PFSK-1 (cell line): Measurements from ENCODE around the gene MEI1.

ENCODE experiments used
- POLR2AphosphoS5 ChIP-seq: IDR thresholded peaks from 2 replicates; pipeline ENCODE4 v1.6.1; 2012; ENCODE audit warnings: low read depth, mild to moderate bottlenecking, control low read depth, low read length, moderate library complexity
- TAF1 ChIP-seq: IDR thresholded peaks from 2 replicates; pipeline ENCODE4 v1.6.1; 2012; ENCODE audit warnings: low read length, control low read depth, borderline replicate concordance; ENCODE audit not compliant: insufficient read depth

- TF ChIP-seq POLR2AphosphoS5 (no peak), TAF1 (no peak)
Measured at GRCh38 chr22:41745968-41746367, 46.7 kb downstream of the MEI1 start.
